ENCODE measurements around the gene UFSP2. TPM values are rescaled to one million over a fixed set of nuclear protein-coding genes. Genes with fewer than 3 reads are reported as not detected.

UFSP2 gene
- total and polyA plus RNA-seq, 2 donors from 2014 or later = 47.1 to 47.3 TPM

- H3K4me3 ChIP-seq (ENCODE audit: low read length in 3 of 3) = no peak overlapping the region
- FAIRE-seq (no peak), DNase-seq (no peak)
- H3K4me1 ChIP-seq (ENCODE audit: control insufficient read depth in 2 of 3, insufficient read depth in 2 of 3, low read depth in 1 of 3, low read length in 3 of 3) = no peaks in the 10 kb centered on the region
- H3K9me3 ChIP-seq (ENCODE audit: control insufficient read depth in 2 of 3, insufficient read depth in 1 of 3, low read length in 3 of 3) = no peaks in the 10 kb centered on the region
- no peak for TF ChIP-seq CTCF (IDR thresholded peaks at IDR 0.05; ENCODE audit: borderline replicate concordance, extremely low read depth, insufficient read depth)
- H3K36me3 ChIP-seq (ENCODE audit: control insufficient read depth in 2 of 3, insufficient read depth in 3 of 3, low read length in 3 of 3) = no peaks in the 10 kb centered on the region
- H3K27me3 ChIP-seq (ENCODE audit: control insufficient read depth, insufficient read depth, low read length) = no peaks in the 10 kb centered on the region
- no peak overlapping the region for H3K27ac ChIP-seq (ENCODE audit: low read depth in 2 of 2, low read length in 2 of 2)
- no peak overlapping the region for H3K9ac ChIP-seq (ENCODE audit: low read length in 3 of 3)
- intact Hi-C loops (cut with DNase I) = no loop called here
Observed at GRCh38 chr4:185461565-185461964, 35.8 kb upstream of the UFSP2 start.

- FAIRE-seq (no peak), DNase-seq (peak in 2 of 5 donors; percentile 50 to 52)
- no peaks in the 10 kb centered on the region for H3K36me3 ChIP-seq (ENCODE audit: control insufficient read depth in 2 of 3, insufficient read depth in 3 of 3, low read length in 3 of 3)
- no peak overlapping the region for H3K9ac ChIP-seq (ENCODE audit: low read length in 3 of 3)
- H3K9me3 ChIP-seq (ENCODE audit: control insufficient read depth in 2 of 3, insufficient read depth in 1 of 3, low read length in 3 of 3) = no peaks in the 10 kb centered on the region
- H3K27me3 ChIP-seq (ENCODE audit: control insufficient read depth, insufficient read depth, low read length) = no peaks in the 10 kb centered on the region
- H3K27ac ChIP-seq (ENCODE audit: low read depth in 2 of 2, low read length in 2 of 2) = no peak overlapping the region
- H3K4me3 ChIP-seq (ENCODE audit: low read length in 3 of 3) = no peak overlapping the region
- no peak for TF ChIP-seq CTCF (IDR thresholded peaks at IDR 0.05; ENCODE audit: borderline replicate concordance, extremely low read depth, insufficient read depth)
- intact Hi-C loops (cut with DNase I) = no loop called here
- H3K4me1 ChIP-seq (ENCODE audit: control insufficient read depth in 2 of 3, insufficient read depth in 2 of 3, low read depth in 1 of 3, low read length in 3 of 3) = no peaks in the 10 kb centered on the region
Observed at GRCh38 chr4:185457136-185457535, 31.4 kb upstream of the UFSP2 start.

- intact Hi-C loops (cut with DNase I) = no loop called here
- H3K4me3 ChIP-seq (ENCODE audit: low read length in 3 of 3) = no peak overlapping the region
- H3K27me3 ChIP-seq (ENCODE audit: control insufficient read depth, insufficient read depth, low read length) = no peaks in the 10 kb centered on the region
- no peak overlapping the region for H3K27ac ChIP-seq (ENCODE audit: low read depth in 2 of 2, low read length in 2 of 2)
- no peak for TF ChIP-seq CTCF (IDR thresholded peaks at IDR 0.05; ENCODE audit: borderline replicate concordance, extremely low read depth, insufficient read depth)
- H3K9ac ChIP-seq (ENCODE audit: low read length in 3 of 3) = no peak overlapping the region
- no peaks in the 10 kb centered on the region for H3K4me1 ChIP-seq (ENCODE audit: control insufficient read depth in 2 of 3, insufficient read depth in 2 of 3, low read depth in 1 of 3, low read length in 3 of 3)
- H3K36me3 ChIP-seq (ENCODE audit: control insufficient read depth in 2 of 3, insufficient read depth in 3 of 3, low read length in 3 of 3) = no peaks in the 10 kb centered on the region
- FAIRE-seq (no peak), DNase-seq (no peak)
- H3K9me3 ChIP-seq (ENCODE audit: control insufficient read depth in 2 of 3, insufficient read depth in 1 of 3, low read length in 3 of 3) = no peaks in the 10 kb centered on the region
Observed at GRCh38 chr4:185456131-185456530, 30.4 kb upstream of the UFSP2 start.

- no peak for FAIRE-seq
- no peak for DNase-seq
- Histone ChIP-seq H3K4me3 (ENCODE audit: low read length in 3 of 3) (no peak overlapping the region), H3K27me3 (ENCODE audit: control insufficient read depth, insufficient read depth, low read length) (no peaks in the 10 kb centered on the region), H3K27ac (ENCODE audit: low read depth in 2 of 2, low read length in 2 of 2) (no peak overlapping the region), H3K9me3 (ENCODE audit: control insufficient read depth in 2 of 3, insufficient read depth in 1 of 3, low read length in 3 of 3) (no peaks in the 10 kb centered on the region), H3K36me3 (ENCODE audit: control insufficient read depth in 2 of 3, insufficient read depth in 3 of 3, low read length in 3 of 3) (no peaks in the 10 kb centered on the region), H3K4me1 (ENCODE audit: control insufficient read depth in 2 of 3, insufficient read depth in 2 of 3, low read depth in 1 of 3, low read length in 3 of 3) (no peaks in the 10 kb centered on the region), H3K9ac (ENCODE audit: low read length in 3 of 3) (no peak overlapping the region)
- no peak for TF ChIP-seq CTCF (IDR thresholded peaks at IDR 0.05; ENCODE audit: borderline replicate concordance, extremely low read depth, insufficient read depth)
- intact Hi-C loops (cut with DNase I) = no loop called here
Observed at GRCh38 chr4:185445209-185445608, 19.4 kb upstream of the UFSP2 start.
